Transverse colon (tissue), 4 donors: ENCODE measurements around the gene DMD. TPM values are rescaled to one million over a fixed set of nuclear protein-coding genes. Genes with fewer than 3 reads are reported as not detected.

Experiments used
- DNase-seq: peaks from one replicate; pipeline ENCODE4 v3.0.0-alpha.2; 2019
- H3K27ac ChIP-seq, 4 donors: fragments of 200-600 bp; sonication (generic); 2 replicates each; pipeline ENCODE4 v1.5.1; 2016 to 2018; ENCODE audit warnings: inconsistent platforms in 4 of 4
- H3K27me3 ChIP-seq: fragments of 200-600 bp; sonication (generic); 2 replicates; pipeline ENCODE4 v1.5.1; 2017; ENCODE audit warnings: inconsistent platforms
- H3K36me3 ChIP-seq, 4 donors: fragments of 200-600 bp; sonication (generic); 2 replicates each; pipeline ENCODE4 v1.5.1; 2017 to 2019; ENCODE audit warnings: inconsistent platforms in 4 of 4
- H3K4me1 ChIP-seq, 4 donors: fragments of 200-600 bp; sonication (generic); 2 replicates each; pipeline ENCODE4 v1.5.1; 2017 to 2020; ENCODE audit warnings: inconsistent platforms in 4 of 4
- H3K4me3 ChIP-seq, 4 donors: fragments of 200-600 bp; sonication (generic); 1 replicate in 1 of 4; 2 replicates in 3 of 4; pipeline versions ENCODE4 v1.5.1 to v1.6.1; 2017 to 2019; ENCODE audit warnings: inconsistent platforms in 4 of 4
- H3K9me3 ChIP-seq, 2 donors: fragments of 200-600 bp; sonication (generic); 2 replicates each; pipeline ENCODE4 v1.5.1; 2017 to 2019; ENCODE audit warnings: inconsistent platforms in 2 of 2
- EP300 ChIP-seq: sonication (generic); formaldehyde crosslinking; IDR thresholded peaks from one replicate; pipeline ENCODE4 v1.6.1; 2017; ENCODE audit warnings: antibody characterized with exemption, low read depth
- POLR2A ChIP-seq: fragments of 450-650 bp; IDR thresholded peaks from one replicate; pipeline ENCODE4 v1.6.1; 2016; ENCODE audit warnings: antibody characterized with exemption, mild to moderate bottlenecking, moderate library complexity
- POLR2AphosphoS5 ChIP-seq, 3 donors: sonication (generic); formaldehyde crosslinking; IDR thresholded peaks; one replicate each; pipeline ENCODE4 v1.6.1; 2016; ENCODE audit warnings: antibody characterized with exemption in 3 of 3
- WGBS, 2 donors: methylation state at CpG; one replicate each; pipeline ENCODE4 v1.1.5; 2018; ENCODE audit warnings: low coverage in 1 of 2; 5-methylcytosine and 5-hydroxymethylcytosine counted together
- in situ Hi-C, 4 donors: fragments of 200-750 bp; cut with MboI; loops; one replicate each; pipeline versions ENCODE4 v1.15.0 to v1.15.1; 2017; ENCODE audit warnings: low sequenced_read_pairs in 3 of 4, low pct_ligation_motif_present in 1 of 4, low pct_unique_long_range_greater_than_20kb in 1 of 4
- intact Hi-C: fragments of 100-400 bp; cut with DNase I; formaldehyde crosslinking; loops from one replicate; pipeline ENCODE4 v1.15.1; 2023; ENCODE audit warnings: low total_unique reads
- total RNA-seq, 4 donors: library from RNA; depleted of rRNA; stranded (reverse); fragments of >200 nt; gene quantifications; one replicate each; pipeline ENCODE4 v1.1.0, GENCODE V29; 2016
- TF ChIP-seq, protein P1 (sequence below), 5 experiments: fragments of 200-600 bp in 3 of 5; fragments of 450-650 bp in 2 of 5; sonication (generic) in 3 of 5; IDR thresholded peaks; 1 replicate in 2 of 5; 2 replicates in 3 of 5; pipeline ENCODE4 v1.5.1; 2016 to 2017; ENCODE audit warnings: antibody characterized with exemption in 5 of 5, inconsistent platforms in 3 of 5, mild to moderate bottlenecking in 2 of 5, moderate library complexity in 1 of 5

Gene DMD
- total RNA-seq, 4 donors from 2014 or later, result 20.9 to 44.6 (median 32.5) TPM

DNA sequence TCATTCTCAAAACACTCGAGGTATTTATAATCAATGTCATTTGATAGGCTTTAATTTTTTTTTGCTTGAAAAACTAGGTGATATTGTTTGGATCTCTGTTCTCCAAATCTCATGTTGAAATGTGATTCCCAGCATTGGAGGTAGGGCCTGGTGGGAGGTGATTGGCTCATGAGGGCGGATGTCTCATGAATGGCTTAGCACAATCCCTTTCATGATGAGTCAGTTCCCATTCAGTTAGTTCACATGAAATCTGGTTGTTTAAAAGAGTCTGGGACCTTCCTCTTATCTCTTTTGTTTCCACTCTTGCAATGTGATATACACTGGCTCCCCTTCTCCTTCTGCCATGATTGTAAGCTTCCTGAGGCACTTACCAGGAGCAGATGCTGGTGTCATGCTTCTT is 638.7 kb downstream of the DMD start:
- 63 to 72% methylated on average over 1 to 2 of the region's 2 CpGs for WGBS, 2 donors
- in situ Hi-C loops, result no loop called here

DNA sequence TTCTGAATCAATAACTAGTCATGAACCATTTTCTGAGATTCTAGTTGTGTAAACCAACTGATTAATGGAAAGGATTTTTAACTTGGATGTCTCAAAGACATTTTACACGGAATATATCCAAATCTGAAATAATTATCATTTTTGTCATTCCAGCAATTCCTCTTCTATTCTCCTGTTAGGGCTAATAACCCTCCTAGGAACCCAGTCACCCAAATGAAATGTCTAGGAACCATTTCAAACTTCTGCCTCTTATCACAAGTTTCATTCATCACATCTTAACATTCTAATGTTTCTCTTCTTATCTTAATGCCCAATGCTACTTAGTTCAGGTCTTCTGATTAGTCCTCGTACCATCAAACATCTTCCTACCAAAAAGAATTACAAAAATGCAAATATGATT is 639.8 kb downstream of the DMD start:
- Histone ChIP-seq H3K4me1 (no peaks in the 10 kb centered on the region), H3K4me3 (no peak overlapping the region), H3K27me3 (no peaks in the 10 kb centered on the region), H3K36me3 (no peaks in the 10 kb centered on the region), H3K9me3 (no peaks in the 10 kb centered on the region), H3K27ac (no peak overlapping the region)
- in situ Hi-C loops, result no loop called here
- intact Hi-C loops, result no loop called here
- TF ChIP-seq POLR2AphosphoS5 (IDR thresholded peaks at IDR 0.05) (no peak), POLR2A (no peak), EP300 (no peak)
- TF ChIP-seq, protein P1, sequence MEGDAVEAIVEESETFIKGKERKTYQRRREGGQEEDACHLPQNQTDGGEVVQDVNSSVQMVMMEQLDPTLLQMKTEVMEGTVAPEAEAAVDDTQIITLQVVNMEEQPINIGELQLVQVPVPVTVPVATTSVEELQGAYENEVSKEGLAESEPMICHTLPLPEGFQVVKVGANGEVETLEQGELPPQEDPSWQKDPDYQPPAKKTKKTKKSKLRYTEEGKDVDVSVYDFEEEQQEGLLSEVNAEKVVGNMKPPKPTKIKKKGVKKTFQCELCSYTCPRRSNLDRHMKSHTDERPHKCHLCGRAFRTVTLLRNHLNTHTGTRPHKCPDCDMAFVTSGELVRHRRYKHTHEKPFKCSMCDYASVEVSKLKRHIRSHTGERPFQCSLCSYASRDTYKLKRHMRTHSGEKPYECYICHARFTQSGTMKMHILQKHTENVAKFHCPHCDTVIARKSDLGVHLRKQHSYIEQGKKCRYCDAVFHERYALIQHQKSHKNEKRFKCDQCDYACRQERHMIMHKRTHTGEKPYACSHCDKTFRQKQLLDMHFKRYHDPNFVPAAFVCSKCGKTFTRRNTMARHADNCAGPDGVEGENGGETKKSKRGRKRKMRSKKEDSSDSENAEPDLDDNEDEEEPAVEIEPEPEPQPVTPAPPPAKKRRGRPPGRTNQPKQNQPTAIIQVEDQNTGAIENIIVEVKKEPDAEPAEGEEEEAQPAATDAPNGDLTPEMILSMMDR (IDR thresholded peaks at IDR 0.05), result no peak
- no peak for DNase-seq
- 56 to 80% methylated on average over 1 to 2 of the region's 2 CpGs for WGBS, 2 donors

More for the DNA sequence above, 638.7 kb downstream of the DMD start:
- Histone ChIP-seq H3K27me3 (no peaks in the 10 kb centered on the region), H3K4me3 (no peak overlapping the region), H3K36me3 (no peaks in the 10 kb centered on the region), H3K4me1 (no peaks in the 10 kb centered on the region), H3K27ac (no peak overlapping the region), H3K9me3 (no peaks in the 10 kb centered on the region)
- DNase-seq, result no peak
- intact Hi-C loops, result no loop called here
- TF ChIP-seq POLR2A (no peak), POLR2AphosphoS5 (IDR thresholded peaks at IDR 0.05) (no peak), EP300 (no peak)
- TF ChIP-seq, protein P1 (IDR thresholded peaks at IDR 0.05), result no peak

DNA sequence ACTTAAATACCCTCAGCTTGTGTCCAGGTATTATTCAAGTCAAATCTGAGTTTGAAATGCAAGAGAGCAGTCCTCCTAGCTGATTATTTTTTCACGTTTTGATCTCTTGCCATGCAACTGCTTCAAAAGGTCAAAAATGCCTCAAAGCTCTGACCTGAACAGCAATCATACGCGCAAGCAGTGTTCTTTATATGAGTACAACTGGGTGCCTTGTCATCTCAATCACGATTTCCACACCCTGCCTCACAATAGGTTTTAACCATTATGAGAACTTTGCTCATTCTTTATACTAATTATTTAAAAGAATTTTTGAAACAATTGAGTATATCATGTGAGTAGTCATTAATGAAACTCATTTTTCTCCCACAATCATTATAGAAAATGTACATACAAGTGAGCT is 649.1 kb downstream of the DMD start:
- no peaks in the 10 kb centered on the region for H3K9me3 ChIP-seq
- no peaks in the 10 kb centered on the region for H3K36me3 ChIP-seq
- in situ Hi-C loops, result no loop called here
- H3K4me1 ChIP-seq, result no peaks in the 10 kb centered on the region
- no peak overlapping the region for H3K27ac ChIP-seq
- H3K4me3 ChIP-seq, result no peak overlapping the region
- TF ChIP-seq POLR2AphosphoS5 (IDR thresholded peaks at IDR 0.05) (no peak), POLR2A (no peak), EP300 (no peak)
- TF ChIP-seq, protein P1 (IDR thresholded peaks at IDR 0.05), result no peak
- whole genome bisulfite sequencing, 2 donors, result 61 to 67% methylated on average over 4 of the region's 4 CpGs
- no peak for DNase-seq
- intact Hi-C loops, result no loop called here
- no peaks in the 10 kb centered on the region for H3K27me3 ChIP-seq

DNA sequence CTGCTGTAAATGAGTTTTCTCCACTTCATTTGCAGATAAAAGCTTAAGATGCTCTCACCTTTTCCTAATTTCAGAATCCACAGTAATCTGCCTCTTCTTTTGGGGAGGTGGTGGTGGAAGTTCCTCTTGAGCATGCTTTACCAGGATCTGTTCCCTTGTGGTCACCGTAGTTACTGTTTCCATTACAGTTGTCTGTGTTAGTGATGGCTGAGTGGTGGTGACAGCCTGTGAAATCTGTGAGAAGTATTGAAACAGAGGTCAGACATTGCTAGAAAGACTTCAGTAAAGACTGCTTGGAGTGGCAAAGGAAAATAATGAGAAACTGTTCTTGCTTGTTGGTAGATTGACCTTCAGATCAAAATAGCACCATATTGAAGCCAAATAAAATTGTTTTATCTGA is 666.2 kb downstream of the DMD start:
- Histone ChIP-seq H3K36me3 (no peaks in the 10 kb centered on the region), H3K9me3 (no peaks in the 10 kb centered on the region), H3K27me3 (no peaks in the 10 kb centered on the region), H3K4me1 (no peaks in the 10 kb centered on the region), H3K27ac (no peak overlapping the region), H3K4me3 (no peak overlapping the region)
- no peak for TF ChIP-seq POLR2A
- no peak for TF ChIP-seq EP300
- TF ChIP-seq, protein P1 (IDR thresholded peaks at IDR 0.05), result no peak
- TF ChIP-seq POLR2AphosphoS5 (IDR thresholded peaks at IDR 0.05), result no peak
- 70% methylated on average over 1 of the region's 1 CpG; no CpG with 5 or more reads in 1 of the 2 donors for WGBS, 2 donors
- in situ Hi-C loops, result no loop called here
- no peak for DNase-seq
- intact Hi-C loops, result no loop called here
